22Rv1 (cell line): ENCODE measurements around the gene SEMA6D.

Experiments
- H3K27ac ChIP-seq: fragments of 450-650 bp; 2 replicates; pipeline ENCODE4 v1.5.1; 2017
- CTCF ChIP-seq: fragments of 450-650 bp; IDR thresholded peaks from 2 replicates; pipeline ENCODE4 v1.5.1; 2017; ENCODE audit warnings: mild to moderate bottlenecking
- ZFX ChIP-seq: fragments of 450-650 bp; IDR thresholded peaks from 2 replicates; pipeline ENCODE4 v1.6.1; 2017; ENCODE audit warnings: antibody characterized with exemption, borderline replicate concordance

Gene SEMA6D

GRCh38 chr15:47718497-47719437, 1.5 kb downstream of the SEMA6D start:
- TF ChIP-seq CTCF (no peak), ZFX (no peak)
- peak overlapping the region; percentile 52; the same call in 1 of the 2 replicates for H3K27ac ChIP-seq

- H3K27ac ChIP-seq, result peak overlapping the region; percentile 31
- no peak for TF ChIP-seq CTCF
- no peak for TF ChIP-seq ZFX
These were observed 2.4 kb downstream of the SEMA6D start for GRCh38 chr15:47719730-47720129.

- H3K27ac ChIP-seq, result no peak overlapping the region
- TF ChIP-seq CTCF (no peak), ZFX (no peak)
These were observed 3.2 kb downstream of the SEMA6D start for GRCh38 chr15:47720555-47720954.

GRCh38 chr15:47721676-47722075, 4.4 kb downstream of the SEMA6D start:
- TF ChIP-seq CTCF (no peak), ZFX (no peak)
- no peak overlapping the region for H3K27ac ChIP-seq

- H3K27ac ChIP-seq, result no peak overlapping the region
- no peak for TF ChIP-seq ZFX
- no peak for TF ChIP-seq CTCF
These were observed 7.0 kb downstream of the SEMA6D start for GRCh38 chr15:47724346-47724745.

- H3K27ac ChIP-seq, result no peak overlapping the region
- TF ChIP-seq CTCF (no peak), ZFX (no peak)
These were observed 7.7 kb downstream of the SEMA6D start for GRCh38 chr15:47725051-47725450.

- TF ChIP-seq ZFX (no peak), CTCF (no peak)
- H3K27ac ChIP-seq, result no peak overlapping the region
These were observed 8.6 kb downstream of the SEMA6D start for GRCh38 chr15:47725906-47726305.
